ENCODE results near the gene MAPK7.

MAPK7 gene

DNA sequence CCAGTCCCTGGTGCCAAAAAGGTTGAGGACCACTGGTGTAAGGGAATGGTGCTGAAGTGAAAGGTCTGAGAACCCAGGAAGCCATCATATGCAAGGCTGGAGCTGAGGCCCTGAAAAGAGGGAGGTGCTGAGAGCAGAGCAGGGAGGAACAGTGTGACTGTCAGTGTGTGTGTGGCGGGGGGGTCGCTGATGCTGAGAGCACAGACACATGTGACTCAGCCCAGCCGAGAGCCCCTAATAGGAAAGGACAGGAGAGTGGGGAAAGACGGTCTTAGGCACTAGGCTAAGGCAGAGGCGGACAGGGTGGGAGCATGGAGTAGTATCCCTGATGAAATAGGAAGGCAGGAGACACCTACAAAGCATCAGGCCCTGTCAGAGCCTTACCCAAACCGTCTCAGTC is 17.0 kb upstream of the MAPK7 start:
- DNase-seq (ENCODE audit: low read depth): no peak
- TF ChIP-seq, protein P1, sequence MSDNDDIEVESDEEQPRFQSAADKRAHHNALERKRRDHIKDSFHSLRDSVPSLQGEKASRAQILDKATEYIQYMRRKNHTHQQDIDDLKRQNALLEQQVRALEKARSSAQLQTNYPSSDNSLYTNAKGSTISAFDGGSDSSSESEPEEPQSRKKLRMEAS (IDR thresholded peaks at IDR 0.05; ENCODE audit: low read depth, low read length): no peak
- TF ChIP-seq, protein P2, sequence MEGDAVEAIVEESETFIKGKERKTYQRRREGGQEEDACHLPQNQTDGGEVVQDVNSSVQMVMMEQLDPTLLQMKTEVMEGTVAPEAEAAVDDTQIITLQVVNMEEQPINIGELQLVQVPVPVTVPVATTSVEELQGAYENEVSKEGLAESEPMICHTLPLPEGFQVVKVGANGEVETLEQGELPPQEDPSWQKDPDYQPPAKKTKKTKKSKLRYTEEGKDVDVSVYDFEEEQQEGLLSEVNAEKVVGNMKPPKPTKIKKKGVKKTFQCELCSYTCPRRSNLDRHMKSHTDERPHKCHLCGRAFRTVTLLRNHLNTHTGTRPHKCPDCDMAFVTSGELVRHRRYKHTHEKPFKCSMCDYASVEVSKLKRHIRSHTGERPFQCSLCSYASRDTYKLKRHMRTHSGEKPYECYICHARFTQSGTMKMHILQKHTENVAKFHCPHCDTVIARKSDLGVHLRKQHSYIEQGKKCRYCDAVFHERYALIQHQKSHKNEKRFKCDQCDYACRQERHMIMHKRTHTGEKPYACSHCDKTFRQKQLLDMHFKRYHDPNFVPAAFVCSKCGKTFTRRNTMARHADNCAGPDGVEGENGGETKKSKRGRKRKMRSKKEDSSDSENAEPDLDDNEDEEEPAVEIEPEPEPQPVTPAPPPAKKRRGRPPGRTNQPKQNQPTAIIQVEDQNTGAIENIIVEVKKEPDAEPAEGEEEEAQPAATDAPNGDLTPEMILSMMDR (IDR thresholded peaks at IDR 0.05; ENCODE audit: low read depth, low read length): no peak
- TF ChIP-seq POLR2A (IDR thresholded peaks at IDR 0.05; ENCODE audit: extremely low read depth, insufficient read length): no peak
- no peak for TF ChIP-seq MYC (IDR thresholded peaks at IDR 0.05; ENCODE audit: low read depth, low read length)
- no peak overlapping the region for H3K4me3 ChIP-seq (ENCODE audit: low read depth, low read length)

DNA sequence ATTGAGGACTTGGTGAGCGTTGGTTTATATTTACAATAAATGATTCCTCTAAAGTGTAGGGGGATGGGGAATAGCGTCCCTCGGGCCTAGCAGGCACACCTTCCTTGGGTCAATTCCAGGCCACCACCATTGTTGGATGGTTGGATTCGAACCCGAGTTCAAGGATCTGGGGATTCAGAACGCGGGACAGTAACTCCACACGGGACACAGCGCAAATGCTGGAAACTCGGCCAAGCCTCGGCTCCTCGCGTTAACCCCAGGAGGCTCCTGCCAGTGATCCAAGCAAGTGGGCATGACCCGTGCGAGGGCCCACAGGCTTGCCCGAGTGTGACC is 16.4 kb upstream of the MAPK7 start:
- TF ChIP-seq POLR2A (IDR thresholded peaks at IDR 0.05; ENCODE audit: extremely low read depth, insufficient read length) (no peak), MYC (IDR thresholded peaks at IDR 0.05; ENCODE audit: low read depth, low read length) (no peak)
- TF ChIP-seq, protein P2 (IDR thresholded peaks at IDR 0.05; ENCODE audit: low read depth, low read length): no peak
- TF ChIP-seq, protein P1 (IDR thresholded peaks at IDR 0.05; ENCODE audit: low read depth, low read length): no peak
- DNase-seq (ENCODE audit: low read depth): no peak
- peak overlapping the region; percentile 71 for H3K4me3 ChIP-seq (ENCODE audit: low read depth, low read length)

DNA sequence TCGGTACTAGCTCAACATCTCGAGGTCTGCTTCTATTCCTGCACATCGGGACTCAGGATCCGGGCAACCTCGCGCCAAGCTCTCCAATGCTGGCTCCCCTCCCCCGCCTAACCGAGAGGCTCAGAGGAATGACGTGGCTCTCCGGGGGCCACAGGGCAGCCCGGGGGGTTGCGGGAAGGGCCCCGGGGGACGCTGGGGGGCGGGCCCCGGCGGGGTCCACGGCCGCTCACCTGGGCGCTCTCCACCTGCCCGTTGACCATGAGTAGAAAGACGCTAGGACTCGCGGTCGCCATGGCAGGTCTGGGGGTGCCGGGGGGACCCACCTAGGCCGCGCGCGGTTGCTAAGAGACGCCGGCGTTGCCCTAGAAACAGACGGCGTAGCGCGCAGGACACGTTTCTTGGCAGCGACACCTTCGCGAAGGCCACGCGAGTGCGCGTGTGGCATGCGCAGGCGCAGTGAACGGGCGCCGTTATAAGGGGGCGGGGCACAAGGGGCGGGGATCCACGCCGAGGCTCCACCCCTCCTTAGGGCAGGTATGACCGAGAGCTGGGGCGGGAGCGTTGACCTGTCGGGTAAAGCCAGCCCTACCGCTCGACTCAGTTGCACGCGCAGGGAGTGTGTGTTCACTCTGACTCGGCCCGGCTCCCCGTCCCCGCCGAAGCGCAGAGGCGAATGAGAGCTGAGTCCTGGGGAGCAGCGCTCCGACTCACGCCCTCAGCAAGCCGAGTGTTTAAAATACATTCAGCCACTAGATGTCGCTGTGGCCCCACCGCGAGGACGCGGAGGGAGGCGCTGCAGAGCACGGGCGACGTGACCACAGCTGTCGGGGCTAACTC is 15.8 kb upstream of the MAPK7 start, which contains the start of gene B9D1:
TSS of gene B9D1 (minus strand) at position 447 of the 837 bp plus-strand sequence. CDS start at position 293, 154 bp downstream.
- TF ChIP-seq MYC (IDR thresholded peaks at IDR 0.05; ENCODE audit: low read depth, low read length) (peak; percentile 55), POLR2A (IDR thresholded peaks at IDR 0.05; ENCODE audit: extremely low read depth, insufficient read length) (no peak)
- TF ChIP-seq, protein P2 (IDR thresholded peaks at IDR 0.05; ENCODE audit: low read depth, low read length): peak; percentile 60
- TF ChIP-seq, protein P1 (IDR thresholded peaks at IDR 0.05; ENCODE audit: low read depth, low read length): peak; percentile 57

DNA sequence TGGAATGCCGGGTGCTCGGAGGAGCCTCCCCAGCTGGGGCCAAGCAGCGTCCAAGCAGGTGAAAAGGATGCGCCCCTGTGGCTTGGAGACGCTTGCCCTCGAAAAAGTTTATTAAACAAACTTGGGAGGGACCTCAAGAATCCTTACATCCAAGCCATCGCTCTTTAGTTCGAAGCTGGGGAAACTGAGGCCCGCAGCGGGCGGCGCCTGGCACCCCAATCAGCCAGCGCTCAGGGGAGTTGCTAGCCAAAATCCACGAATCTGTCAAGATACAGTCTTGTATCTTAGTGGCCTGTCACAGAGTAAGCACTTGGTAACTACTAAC is 15.2 kb upstream of the MAPK7 start:
- H3K4me3 ChIP-seq (ENCODE audit: low read depth, low read length): peak overlapping the region; percentile 71
- TF ChIP-seq POLR2A (IDR thresholded peaks at IDR 0.05; ENCODE audit: extremely low read depth, insufficient read length): no peak
- TF ChIP-seq MYC (IDR thresholded peaks at IDR 0.05; ENCODE audit: low read depth, low read length): no peak
- TF ChIP-seq, protein P2 (IDR thresholded peaks at IDR 0.05; ENCODE audit: low read depth, low read length): no peak
- TF ChIP-seq, protein P1 (IDR thresholded peaks at IDR 0.05; ENCODE audit: low read depth, low read length): no peak

More for the DNA sequence above, 15.8 kb upstream of the MAPK7 start, which contains the start of gene B9D1:
- peak; percentile 90 for DNase-seq (ENCODE audit: low read depth)
- H3K4me3 ChIP-seq (ENCODE audit: low read depth, low read length): peak within 1 kb of the TSS; percentile 71

DNA sequence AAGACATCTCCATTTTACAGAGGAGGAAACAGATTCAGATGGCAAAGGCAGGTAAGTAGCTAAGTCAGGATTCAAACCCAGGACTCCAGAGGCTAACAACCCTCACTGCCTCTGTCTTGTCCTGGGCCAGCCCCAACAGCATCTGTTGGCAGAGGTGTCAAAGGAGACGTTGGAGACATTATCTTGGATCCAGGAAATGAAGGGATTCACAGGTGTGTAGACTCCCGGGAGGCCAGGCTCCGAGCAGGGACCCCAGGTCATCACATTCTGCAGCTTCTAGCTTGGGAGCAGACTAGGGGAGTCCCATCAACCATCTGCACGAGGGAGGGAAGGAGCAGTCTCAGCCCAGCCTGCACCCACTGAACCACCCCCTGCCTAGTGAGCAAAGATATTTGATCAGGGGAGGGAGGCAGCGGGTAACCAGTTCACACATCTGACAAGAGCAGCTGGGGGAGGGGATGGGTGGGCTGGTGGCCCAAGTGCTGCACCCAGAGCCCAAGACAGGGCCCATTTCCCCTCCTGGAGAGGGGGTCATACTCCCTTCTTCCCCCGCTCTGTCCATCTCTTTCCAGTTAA is 14.8 kb upstream of the MAPK7 start:
- H3K4me3 ChIP-seq (ENCODE audit: low read depth, low read length): no peak overlapping the region
- no peak for TF ChIP-seq POLR2A (IDR thresholded peaks at IDR 0.05; ENCODE audit: extremely low read depth, insufficient read length)
- TF ChIP-seq, protein P1 (IDR thresholded peaks at IDR 0.05; ENCODE audit: low read depth, low read length): no peak
- DNase-seq (ENCODE audit: low read depth): no peak

More for the DNA sequence above, 15.2 kb upstream of the MAPK7 start:
- DNase-seq (ENCODE audit: low read depth): no peak

Data from NB4 (cell line).